Measurements from ENCODE around the gene ZMYND15.

- no peak for TF ChIP-seq EZH2phosphoT487 (IDR thresholded peaks at IDR 0.05; ENCODE audit: low read depth)
- no peak for TF ChIP-seq CTCF (IDR thresholded peaks at IDR 0.05; ENCODE audit: low read depth, low read length)
These were observed 26.6 kb downstream of the ZMYND15 start for GRCh38 chr17:4766201-4766600.
